ENCODE results near the gene DAPK2.

Gene DAPK2

DNA sequence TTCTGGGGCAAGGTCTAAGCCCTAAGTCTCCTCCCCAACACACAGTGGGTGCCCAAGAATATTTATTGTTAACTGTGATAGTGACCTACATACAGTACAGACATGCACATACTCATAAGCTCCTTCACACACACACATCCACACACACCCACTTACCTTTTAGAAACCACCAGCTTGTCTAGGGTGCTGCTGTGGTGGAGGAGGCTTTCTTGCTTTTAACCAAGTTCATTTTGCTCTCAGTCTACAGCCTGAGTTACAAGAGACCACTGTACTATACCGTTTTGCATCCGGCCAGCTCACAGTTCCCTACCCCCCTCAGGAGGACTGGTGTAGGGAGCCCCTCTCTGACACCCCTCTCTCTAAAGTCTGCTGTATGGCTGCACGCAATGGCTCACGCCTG is 16.7 kb downstream of the DAPK2 start:
- no peak overlapping the region for H3K4me3 Mint-ChIP-seq
- TF ChIP-seq CTCF (IDR thresholded peaks at IDR 0.05) = no peak
- H3K36me3 Mint-ChIP-seq (ENCODE audit: low read depth) = no peaks in the 10 kb centered on the region
- no peak for DNase-seq
- peak overlapping the region; percentile 67 for H3K27ac Mint-ChIP-seq
- peaks cover 10% of the 10 kb centered on the region for H3K27me3 Mint-ChIP-seq (ENCODE audit: low read depth, poor library complexity)
- H3K4me1 Mint-ChIP-seq = no peaks in the 10 kb centered on the region
- no peaks in the 10 kb centered on the region for H3K9me3 Mint-ChIP-seq

DNA sequence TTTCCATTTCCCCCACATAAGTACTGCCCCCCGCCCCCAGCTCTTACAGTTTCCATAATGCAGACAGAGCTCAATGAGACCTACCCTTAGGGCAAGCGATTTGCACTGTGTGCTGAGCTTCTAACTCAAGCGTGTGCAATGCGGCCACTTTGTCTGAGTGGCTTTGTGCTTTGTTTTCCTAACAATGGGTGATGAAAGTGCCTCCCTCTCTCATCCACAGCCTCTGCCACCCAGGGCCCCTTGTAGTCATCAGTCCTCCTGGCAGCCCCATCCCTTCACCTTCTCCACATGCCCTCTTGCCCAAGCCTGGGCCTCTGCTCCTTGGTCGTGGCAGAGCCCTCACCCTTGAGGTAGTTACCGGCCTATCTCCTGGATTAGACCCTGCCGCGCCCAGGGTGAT is 17.2 kb downstream of the DAPK2 start:
- Mint-ChIP-seq H3K27me3 (ENCODE audit: low read depth, poor library complexity) (peaks cover 14% of the 10 kb centered on the region), H3K27ac (peak overlapping the region; percentile 67), H3K36me3 (ENCODE audit: low read depth) (no peaks in the 10 kb centered on the region), H3K9me3 (no peaks in the 10 kb centered on the region), H3K4me3 (no peak overlapping the region), H3K4me1 (no peaks in the 10 kb centered on the region)
- no peak for DNase-seq
- TF ChIP-seq CTCF (IDR thresholded peaks at IDR 0.05) = no peak

DNA sequence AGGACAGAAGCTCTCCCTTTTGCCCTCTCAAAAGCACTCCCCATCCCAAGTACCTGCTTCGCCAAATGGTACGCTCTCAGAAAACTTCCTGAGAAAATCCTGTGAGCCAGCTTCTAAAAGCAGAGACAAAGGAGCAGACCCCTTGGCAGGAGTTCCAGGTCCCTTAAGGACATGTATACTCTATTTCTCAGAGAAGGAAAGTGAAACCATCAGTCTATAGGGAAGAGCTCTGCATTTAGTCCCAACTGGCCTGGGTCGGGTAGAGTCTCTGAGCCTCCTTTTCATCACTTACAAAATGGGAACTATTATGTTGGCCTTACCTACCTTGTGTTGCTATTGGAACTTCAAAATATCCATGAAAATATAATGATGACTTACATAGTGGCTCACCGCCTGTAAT is 19.7 kb downstream of the DAPK2 start:
- Mint-ChIP-seq H3K27me3 (ENCODE audit: low read depth, poor library complexity) (peaks cover 18% of the 10 kb centered on the region), H3K27ac (no peak overlapping the region), H3K36me3 (ENCODE audit: low read depth) (no peaks in the 10 kb centered on the region), H3K4me1 (peaks cover 13% of the 10 kb centered on the region), H3K9me3 (no peaks in the 10 kb centered on the region), H3K4me3 (no peak overlapping the region)
- no peak for DNase-seq
- TF ChIP-seq CTCF (IDR thresholded peaks at IDR 0.05) = no peak

- H3K9me3 Mint-ChIP-seq = peaks cover 10% of the 10 kb centered on the region
- peaks cover 18% of the 10 kb centered on the region for H3K27me3 Mint-ChIP-seq (ENCODE audit: low read depth, poor library complexity)
- H3K4me1 Mint-ChIP-seq = peaks cover 13% of the 10 kb centered on the region
- peaks cover 9% of the 10 kb centered on the region for H3K36me3 Mint-ChIP-seq (ENCODE audit: low read depth)
- no peak for DNase-seq
- no peak for TF ChIP-seq CTCF (IDR thresholded peaks at IDR 0.05)
- H3K4me3 Mint-ChIP-seq = no peak overlapping the region
- H3K27ac Mint-ChIP-seq = no peak overlapping the region
Measured at GRCh38 chr15:64024172-64025050, 21.9 kb downstream of the DAPK2 start.

DNA sequence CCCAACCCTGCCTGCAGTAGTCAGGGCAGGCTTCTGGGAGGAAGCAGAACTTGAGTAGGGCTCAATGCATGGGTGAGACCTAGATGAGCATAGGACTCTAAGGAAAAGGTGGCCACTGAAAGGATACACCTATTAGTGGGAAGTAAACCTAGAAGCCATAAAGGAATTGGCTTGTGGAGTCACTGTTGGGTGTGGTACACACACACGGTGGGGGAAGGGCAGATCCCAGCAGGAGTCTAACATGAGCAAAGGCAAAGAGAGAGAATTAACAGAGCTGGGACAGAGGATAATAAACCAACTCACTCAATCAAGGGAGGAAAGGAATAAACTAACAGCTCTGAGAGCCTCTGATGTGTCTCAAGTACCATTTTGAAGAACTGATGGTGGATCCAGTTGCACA is 23.1 kb downstream of the DAPK2 start:
- Mint-ChIP-seq H3K4me3 (no peak overlapping the region), H3K27ac (no peak overlapping the region), H3K36me3 (ENCODE audit: low read depth) (peaks cover 9% of the 10 kb centered on the region), H3K4me1 (peaks cover 13% of the 10 kb centered on the region), H3K27me3 (ENCODE audit: low read depth, poor library complexity) (peaks cover 15% of the 10 kb centered on the region), H3K9me3 (peaks cover 10% of the 10 kb centered on the region)
- TF ChIP-seq CTCF (IDR thresholded peaks at IDR 0.05) = no peak
- no peak for DNase-seq

- Mint-ChIP-seq H3K4me3 (no peak overlapping the region), H3K27me3 (ENCODE audit: low read depth, poor library complexity) (peaks cover 15% of the 10 kb centered on the region), H3K4me1 (peaks cover 13% of the 10 kb centered on the region), H3K27ac (no peak overlapping the region), H3K36me3 (ENCODE audit: low read depth) (peaks cover 9% of the 10 kb centered on the region), H3K9me3 (peaks cover 10% of the 10 kb centered on the region)
- no peak for DNase-seq
- no peak for TF ChIP-seq CTCF (IDR thresholded peaks at IDR 0.05)
Measured at GRCh38 chr15:64022571-64022970, 23.7 kb downstream of the DAPK2 start.

Measured in nephron progenitor cell (in vitro differentiated cells).